ENCODE measurements around the gene ZCCHC8.
"Not testable (repeated sequence)": the region's sequence is repeated elsewhere in the genome, so short reads cannot be mapped to it uniquely, and the experiment has no call there.

Gene ZCCHC8

GRCh38 chr12:122500685-122501488, at the start of gene ZCCHC8:
Gene ZCCHC8 (minus strand): TSS chr12:122500932. CDS start chr12:122500840, 92 bp downstream.
- DNase-seq, result peak; percentile 99

- DNase-seq, result no peak
These were observed 46.6 kb upstream of the ZCCHC8 start for GRCh38 chr12:122547330-122547729.

GRCh38 chr12:122545855-122546254, 45.1 kb upstream of the ZCCHC8 start:
- DNase-seq, result no peak

GRCh38 chr12:122544537-122544936, 43.8 kb upstream of the ZCCHC8 start:
- DNase-seq, result no peak

- no peak for DNase-seq
These were observed 37.8 kb upstream of the ZCCHC8 start for GRCh38 chr12:122538496-122538895.

- DNase-seq, result no peak
These were observed 36.3 kb upstream of the ZCCHC8 start for GRCh38 chr12:122537021-122537420.

- DNase-seq, result no peak
These were observed 33.1 kb upstream of the ZCCHC8 start for GRCh38 chr12:122533856-122534255.

GRCh38 chr12:122528992-122529391, 28.3 kb upstream of the ZCCHC8 start:
- no peak for DNase-seq

- DNase-seq, result no peak
These were observed 27.9 kb upstream of the ZCCHC8 start for GRCh38 chr12:122528582-122528981.

- peak; percentile 79 for DNase-seq
These were observed 26.8 kb upstream of the ZCCHC8 start for GRCh38 chr12:122527478-122527944.

GRCh38 chr12:122526683-122527477, 26.1 kb upstream of the ZCCHC8 start, which contains the start of the genes KNTC1 and RSRC2:
Gene KNTC1 (plus strand): TSS chr12:122527249. CDS start chr12:122530064, 2,815 bp downstream.
Gene RSRC2 (minus strand): TSS chr12:122526936. CDS start chr12:122526853, 83 bp downstream.
- peak; percentile 100 for DNase-seq

- DNase-seq, result no peak
These were observed 23.4 kb upstream of the ZCCHC8 start for GRCh38 chr12:122523846-122524718.

- DNase-seq, result no peak
These were observed 22.5 kb upstream of the ZCCHC8 start for GRCh38 chr12:122523280-122523679.

- DNase-seq, result no peak
These were observed 19.9 kb upstream of the ZCCHC8 start for GRCh38 chr12:122520676-122521075.

GRCh38 chr12:122519418-122519817, 18.7 kb upstream of the ZCCHC8 start:
- no peak for DNase-seq

GRCh38 chr12:122518908-122519307, 18.2 kb upstream of the ZCCHC8 start:
- DNase-seq, result no peak

GRCh38 chr12:122517877-122518276, 17.1 kb upstream of the ZCCHC8 start:
- DNase-seq, result no peak

- DNase-seq, result no peak
These were observed 16.0 kb upstream of the ZCCHC8 start for GRCh38 chr12:122516544-122517361.

- no peak for DNase-seq
These were observed 14.5 kb upstream of the ZCCHC8 start for GRCh38 chr12:122515275-122515674.

- no peak for DNase-seq
These were observed 12.9 kb upstream of the ZCCHC8 start for GRCh38 chr12:122513660-122514059.

GRCh38 chr12:122513028-122513427, 12.3 kb upstream of the ZCCHC8 start:
- not testable (repeated sequence) for DNase-seq

- DNase-seq, result no peak
These were observed 7.4 kb upstream of the ZCCHC8 start for GRCh38 chr12:122508163-122508562.

All from SHP77 treated with DMSO at 0.1 percent for 48 hours (cell line).